WTC11 (cell line): ENCODE measurements around the gene GRB10.

ENCODE experiments used
- CTCF ChIP-seq: fragments of 200-600 bp; IDR thresholded peaks from 2 replicates; pipeline ENCODE4 v1.8.0; 2022; ENCODE audit warnings: antibody characterized with exemption
- TCF7 ChIP-seq: sonication (generic); formaldehyde crosslinking; IDR thresholded peaks from 2 replicates; pipeline ENCODE4 v1.8.0; 2022; ENCODE audit warnings: mild to moderate bottlenecking, low read depth, missing genetic modification reagents, moderate library complexity
- ZNF416 ChIP-seq: fragments of 250-450 bp; sonication (Bioruptor Pico); IDR thresholded peaks from 2 replicates; pipeline ENCODE4 v1.9.0; 2021; ENCODE audit warnings: mild to moderate bottlenecking, inconsistent platforms
- TF ChIP-seq, protein P1 (sequence below): sonication (generic); formaldehyde crosslinking; IDR thresholded peaks from 2 replicates; pipeline ENCODE4 v1.8.1; 2022; ENCODE audit warnings: low read depth, missing genetic modification reagents, borderline replicate concordance

DNA sequence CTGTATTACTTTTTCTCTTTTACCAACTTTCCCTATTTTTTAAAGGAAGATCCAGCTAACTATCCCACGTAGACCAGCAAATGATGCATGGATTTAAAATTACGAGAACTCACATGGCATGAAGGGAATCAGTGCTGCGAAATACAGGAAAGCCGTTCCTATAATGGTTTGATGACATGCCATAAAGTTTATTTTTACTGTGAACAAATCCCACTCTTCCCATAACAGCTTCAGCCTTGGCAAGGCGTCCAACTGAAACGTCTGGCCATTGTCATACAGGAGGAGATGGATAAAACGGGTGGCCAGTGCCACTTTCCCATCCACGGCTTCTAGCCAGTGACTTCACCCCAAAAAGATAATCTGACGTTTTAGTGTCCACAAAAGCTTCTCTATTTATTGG is 111.3 kb downstream of the GRB10 start:
- TF ChIP-seq ZNF416 (CRISPR knock-in tag) (no peak), TCF7 (CRISPR knock-in tag) (no peak), CTCF (no peak)
- TF ChIP-seq, protein P1, sequence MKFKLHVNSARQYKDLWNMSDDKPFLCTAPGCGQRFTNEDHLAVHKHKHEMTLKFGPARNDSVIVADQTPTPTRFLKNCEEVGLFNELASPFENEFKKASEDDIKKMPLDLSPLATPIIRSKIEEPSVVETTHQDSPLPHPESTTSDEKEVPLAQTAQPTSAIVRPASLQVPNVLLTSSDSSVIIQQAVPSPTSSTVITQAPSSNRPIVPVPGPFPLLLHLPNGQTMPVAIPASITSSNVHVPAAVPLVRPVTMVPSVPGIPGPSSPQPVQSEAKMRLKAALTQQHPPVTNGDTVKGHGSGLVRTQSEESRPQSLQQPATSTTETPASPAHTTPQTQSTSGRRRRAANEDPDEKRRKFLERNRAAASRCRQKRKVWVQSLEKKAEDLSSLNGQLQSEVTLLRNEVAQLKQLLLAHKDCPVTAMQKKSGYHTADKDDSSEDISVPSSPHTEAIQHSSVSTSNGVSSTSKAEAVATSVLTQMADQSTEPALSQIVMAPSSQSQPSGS (CRISPR knock-in tag): no peak
